NCI-H460 (cell line): ENCODE results near the gene GRIFIN. TPM values are rescaled to one million over a fixed set of nuclear protein-coding genes. Genes with fewer than 3 reads are reported as not detected.

Experiments
- DNase-seq: peaks from one replicate; pipeline ENCODE4 v3.0.0-alpha.2; 2016; ENCODE audit warnings: low read depth; ENCODE audit errors: extremely low read depth
- total RNA-seq: library from RNA; depleted of rRNA; stranded (reverse); fragments of >200 nt; shearing (Covaris generic); gene quantifications from 2 replicates; pipeline ENCODE4 v1.2.3, GENCODE V29; 2014

Gene GRIFIN
- total RNA-seq, 1 experiment from 2014 or later: not detected

- DNase-seq: no peak
Measured at GRCh38 chr7:2513702-2514101, 37.5 kb upstream of the GRIFIN start.

- no peak for DNase-seq
Measured at GRCh38 chr7:2512713-2513112, 36.5 kb upstream of the GRIFIN start.

- no peak for DNase-seq
Measured at GRCh38 chr7:2512179-2512661, 36.0 kb upstream of the GRIFIN start.

GRCh38 chr7:2511769-2512168 lies 35.6 kb upstream of the GRIFIN start:
- DNase-seq: no peak

- DNase-seq: no peak
Measured at GRCh38 chr7:2510909-2511768, 34.9 kb upstream of the GRIFIN start.

- no peak for DNase-seq
Measured at GRCh38 chr7:2510130-2510776, 34.1 kb upstream of the GRIFIN start.

GRCh38 chr7:2509298-2509906 lies 33.2 kb upstream of the GRIFIN start:
- no peak for DNase-seq

GRCh38 chr7:2508327-2509215 lies 32.4 kb upstream of the GRIFIN start:
- no peak for DNase-seq

GRCh38 chr7:2507917-2508306 lies 31.7 kb upstream of the GRIFIN start:
- no peak for DNase-seq

GRCh38 chr7:2507208-2507916 lies 31.2 kb upstream of the GRIFIN start:
- DNase-seq: no peak

GRCh38 chr7:2505401-2505800 lies 29.2 kb upstream of the GRIFIN start:
- DNase-seq: no peak

- no peak for DNase-seq
Measured at GRCh38 chr7:2504889-2505375, 28.7 kb upstream of the GRIFIN start.

- no peak for DNase-seq
Measured at GRCh38 chr7:2504128-2504888, 28.1 kb upstream of the GRIFIN start.

GRCh38 chr7:2503056-2503941 lies 27.1 kb upstream of the GRIFIN start:
- no peak for DNase-seq

- DNase-seq: no peak
Measured at GRCh38 chr7:2502647-2502966, 26.4 kb upstream of the GRIFIN start.

GRCh38 chr7:2501947-2502646 lies 25.9 kb upstream of the GRIFIN start:
- DNase-seq: no peak

- DNase-seq: no peak
Measured at GRCh38 chr7:2500701-2501100, 24.5 kb upstream of the GRIFIN start.
